Measurements from ENCODE around the gene UGT1A7. TPM values are rescaled to one million over a fixed set of nuclear protein-coding genes. Genes with fewer than 3 reads are reported as not detected.
"Not testable (repeated sequence)": the region's sequence is repeated elsewhere in the genome, so short reads cannot be mapped to it uniquely, and the experiment has no call there.

The UGT1A7 gene
- total RNA-seq, 3 donors from 2014 or later (not counting 1 experiment from before 2014, with no cell fraction given) = not detected

GRCh38 chr2:233751212-233752009, 69.7 kb downstream of the UGT1A7 start:
- not testable (repeated sequence) for H3K36me3 Mint-ChIP-seq, H3K27ac Mint-ChIP-seq

GRCh38 chr2:233754872-233755611, 73.3 kb downstream of the UGT1A7 start:
- H3K27ac ChIP-seq (ENCODE audit: low read length) = no peak overlapping the region
- no peak for DNase-seq
- no peak overlapping the region for H3K4me3 Mint-ChIP-seq
- H3K27me3 Mint-ChIP-seq (ENCODE audit: low read depth in 2 of 2) = peaks cover 18 to 20% of the 10 kb centered on the region in 2 donors
- H3K4me1 ChIP-seq (ENCODE audit: control insufficient read depth, insufficient read depth, low read length) = no peaks in the 10 kb centered on the region
- H3K27me3 ChIP-seq (ENCODE audit: control insufficient read depth, insufficient read depth, low read length) = peaks cover 4% of the 10 kb centered on the region
- intact Hi-C loops (cut with micrococcal nuclease) = no loop called here
- no peaks in the 10 kb centered on the region for H3K36me3 ChIP-seq (ENCODE audit: control insufficient read depth, insufficient read depth, low read length)
- H3K9me3 Mint-ChIP-seq = no peaks in the 10 kb centered on the region
- H3K36me3 Mint-ChIP-seq = peaks cover 3% of the 10 kb centered on the region
- TF ChIP-seq CTCF (IDR thresholded peaks at IDR 0.05) = no peak
- no peak overlapping the region for H3K27ac Mint-ChIP-seq
- ATAC-seq = no peak
- H3K9me3 ChIP-seq (ENCODE audit: control insufficient read depth, insufficient read depth, low read length) = peaks cover 10% of the 10 kb centered on the region
- no peaks in the 10 kb centered on the region for H3K4me1 Mint-ChIP-seq
- 90% methylated on average over 42 of the region's 44 CpGs for WGBS (ENCODE audit: insufficient coverage)
- no peak overlapping the region for H3K4me3 ChIP-seq (ENCODE audit: low read length)

More at GRCh38 chr2:233751212-233752009, 69.7 kb downstream of the UGT1A7 start:
- DNase-seq; H3K4me1 Mint-ChIP-seq; ATAC-seq; H3K36me3 ChIP-seq (ENCODE audit: control insufficient read depth, insufficient read depth, low read length); H3K27me3 ChIP-seq (ENCODE audit: control insufficient read depth, insufficient read depth, low read length); H3K27ac ChIP-seq (ENCODE audit: low read length); H3K9me3 Mint-ChIP-seq; H3K4me3 Mint-ChIP-seq; H3K4me1 ChIP-seq (ENCODE audit: control insufficient read depth, insufficient read depth, low read length); intact Hi-C loops (cut with micrococcal nuclease); H3K4me3 ChIP-seq (ENCODE audit: low read length): not testable (repeated sequence)
- WGBS (ENCODE audit: insufficient coverage) = 69% methylated on average over 2 of the region's 2 CpGs
- peaks cover 31 to 49% of the 10 kb centered on the region in 2 donors for H3K27me3 Mint-ChIP-seq (ENCODE audit: low read depth in 2 of 2)
- H3K9me3 ChIP-seq (ENCODE audit: control insufficient read depth, insufficient read depth, low read length) = peaks cover 10% of the 10 kb centered on the region

- Histone ChIP-seq H3K4me3 (ENCODE audit: low read length) (no peak overlapping the region), H3K27me3 (ENCODE audit: control insufficient read depth, insufficient read depth, low read length) (no peaks in the 10 kb centered on the region), H3K27ac (ENCODE audit: low read length) (no peak overlapping the region), H3K9me3 (ENCODE audit: control insufficient read depth, insufficient read depth, low read length) (no peaks in the 10 kb centered on the region), H3K36me3 (ENCODE audit: control insufficient read depth, insufficient read depth, low read length) (no peaks in the 10 kb centered on the region), H3K4me1 (ENCODE audit: control insufficient read depth, insufficient read depth, low read length) (no peaks in the 10 kb centered on the region)
- no peaks in the 10 kb centered on the region for H3K9me3 Mint-ChIP-seq
- 71% methylated on average over 2 of the region's 7 CpGs for WGBS (ENCODE audit: insufficient coverage)
- H3K27me3 Mint-ChIP-seq (ENCODE audit: low read depth in 2 of 2) = peaks cover 14 to 17% of the 10 kb centered on the region in 2 donors
- H3K36me3 Mint-ChIP-seq = no peaks in the 10 kb centered on the region
- no peak for DNase-seq
- intact Hi-C loops (cut with micrococcal nuclease) = no loop called here
- no peak overlapping the region for H3K4me3 Mint-ChIP-seq
- no peak for ATAC-seq
- H3K27ac Mint-ChIP-seq = no peak overlapping the region
- no peaks in the 10 kb centered on the region for H3K4me1 Mint-ChIP-seq
- TF ChIP-seq CTCF (IDR thresholded peaks at IDR 0.05) = no peak
These were observed 74.9 kb downstream of the UGT1A7 start for GRCh38 chr2:233756429-233757081.

- Mint-ChIP-seq H3K4me3 (no peak overlapping the region), H3K36me3 (no peaks in the 10 kb centered on the region), H3K27ac (no peak overlapping the region), H3K4me1 (no peaks in the 10 kb centered on the region), H3K9me3 (no peaks in the 10 kb centered on the region), H3K27me3 (ENCODE audit: low read depth in 2 of 2) (peaks cover 8 to 14% of the 10 kb centered on the region in 2 donors)
- Histone ChIP-seq H3K9me3 (ENCODE audit: control insufficient read depth, insufficient read depth, low read length) (no peaks in the 10 kb centered on the region), H3K4me3 (ENCODE audit: low read length) (no peak overlapping the region), H3K27ac (ENCODE audit: low read length) (no peak overlapping the region), H3K36me3 (ENCODE audit: control insufficient read depth, insufficient read depth, low read length) (no peaks in the 10 kb centered on the region), H3K4me1 (ENCODE audit: control insufficient read depth, insufficient read depth, low read length) (no peaks in the 10 kb centered on the region), H3K27me3 (ENCODE audit: control insufficient read depth, insufficient read depth, low read length) (no peaks in the 10 kb centered on the region)
- no peak for ATAC-seq
- no peak for DNase-seq
- intact Hi-C loops (cut with micrococcal nuclease) = no loop called here
- TF ChIP-seq CTCF (IDR thresholded peaks at IDR 0.05) = no peak
These were observed 76.4 kb downstream of the UGT1A7 start for GRCh38 chr2:233758141-233758540.
